GM19351 (cell line): ENCODE data around the gene R3HDM2.

ENCODE experiments used
- ATAC-seq: cut with Tn5 transposase; IDR thresholded peaks from one replicate; pipeline ENCODE4 v1.9.1; 2021; ENCODE audit warnings: mild to moderate bottlenecking, moderate library complexity; ENCODE audit not compliant: unreplicated experiment

Gene R3HDM2

GRCh38 chr12:57233357-57234232, 197.2 kb downstream of the R3HDM2 start:
- ATAC-seq: no peak

GRCh38 chr12:57232156-57232756, 198.6 kb downstream of the R3HDM2 start:
- no peak for ATAC-seq

- no peak for ATAC-seq
Observed at GRCh38 chr12:57231276-57232021, 199.4 kb downstream of the R3HDM2 start.

- no peak for ATAC-seq
Observed at GRCh38 chr12:57230381-57231155, 200.3 kb downstream of the R3HDM2 start.

GRCh38 chr12:57229634-57230380, 201.0 kb downstream of the R3HDM2 start, which contains the start of gene SHMT2:
Gene SHMT2 (plus strand): TSS chr12:57229711. CDS start chr12:57229779, 68 bp downstream.
- peak; percentile 60 for ATAC-seq

GRCh38 chr12:57229046-57229633, 201.7 kb downstream of the R3HDM2 start:
- ATAC-seq: peak; percentile 6

GRCh38 chr12:57227315-57228115, 203.3 kb downstream of the R3HDM2 start:
- ATAC-seq: no peak

- ATAC-seq: no peak
Observed at GRCh38 chr12:57226588-57227314, 204.1 kb downstream of the R3HDM2 start.

GRCh38 chr12:57225680-57226210, 205.1 kb downstream of the R3HDM2 start:
- ATAC-seq: no peak

GRCh38 chr12:57224973-57225679, 205.7 kb downstream of the R3HDM2 start:
- ATAC-seq: no peak

- ATAC-seq: no peak
Observed at GRCh38 chr12:57224278-57224972, 206.4 kb downstream of the R3HDM2 start.

- ATAC-seq: no peak
Observed at GRCh38 chr12:57223191-57224165, 207.4 kb downstream of the R3HDM2 start.

- ATAC-seq: no peak
Observed at GRCh38 chr12:57222286-57223190, 208.3 kb downstream of the R3HDM2 start.

GRCh38 chr12:57221169-57221917, 209.5 kb downstream of the R3HDM2 start:
- no peak for ATAC-seq
